G401 (cell line): ENCODE results near the gene DDX53. TPM values are rescaled to one million over a fixed set of nuclear protein-coding genes. Genes with fewer than 3 reads are reported as not detected.

Experiments
- DNase-seq: peaks from one replicate; pipeline ENCODE4 v3.0.0-alpha.2; 2015; ENCODE audit warnings: low spot score
- in situ Hi-C: cut with HindIII; loops from 2 replicates; pipeline ENCODE4 v1.10.0; 2016; ENCODE audit warnings: low sequenced_read_pairs, mixed read lengths
- total RNA-seq: library from RNA; depleted of rRNA; stranded (reverse); fragments of >200 nt; shearing (Covaris generic); gene quantifications from 2 replicates; pipeline ENCODE4 v1.2.3, GENCODE V29; 2014; rRNA removed

DDX53 gene
- total RNA-seq = not detected in 2 replicates

DNA sequence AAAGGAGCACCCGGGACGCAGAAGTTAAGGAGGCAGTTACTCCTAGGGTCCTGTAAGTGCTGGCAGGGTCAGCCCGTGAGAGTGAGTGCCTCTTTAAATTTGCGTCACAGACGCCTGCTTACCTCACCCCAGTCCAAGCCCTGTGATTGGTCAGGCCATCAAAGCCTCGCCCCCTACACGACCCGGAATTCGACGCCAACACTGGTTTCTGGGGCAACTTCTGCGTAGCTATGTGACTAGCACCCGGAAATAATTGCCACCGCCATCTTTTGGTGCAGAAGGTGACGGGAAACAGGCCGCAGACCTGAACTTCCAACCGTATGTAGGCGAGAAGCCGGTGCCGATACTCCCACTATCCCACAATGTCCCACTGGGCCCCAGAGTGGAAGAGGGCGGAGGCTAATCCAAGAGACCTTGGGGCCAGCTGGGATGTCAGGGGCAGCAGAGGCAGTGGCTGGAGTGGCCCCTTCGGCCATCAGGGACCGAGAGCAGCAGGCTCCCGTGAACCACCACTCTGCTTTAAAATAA, at the start of gene DDX53:
Gene DDX53, plus strand, starts transcription at position 265 of the 528 bp plus-strand sequence. Its CDS starts 98 bp downstream, at position 363.
- no peak for DNase-seq
- in situ Hi-C loops = no loop called here

DNA sequence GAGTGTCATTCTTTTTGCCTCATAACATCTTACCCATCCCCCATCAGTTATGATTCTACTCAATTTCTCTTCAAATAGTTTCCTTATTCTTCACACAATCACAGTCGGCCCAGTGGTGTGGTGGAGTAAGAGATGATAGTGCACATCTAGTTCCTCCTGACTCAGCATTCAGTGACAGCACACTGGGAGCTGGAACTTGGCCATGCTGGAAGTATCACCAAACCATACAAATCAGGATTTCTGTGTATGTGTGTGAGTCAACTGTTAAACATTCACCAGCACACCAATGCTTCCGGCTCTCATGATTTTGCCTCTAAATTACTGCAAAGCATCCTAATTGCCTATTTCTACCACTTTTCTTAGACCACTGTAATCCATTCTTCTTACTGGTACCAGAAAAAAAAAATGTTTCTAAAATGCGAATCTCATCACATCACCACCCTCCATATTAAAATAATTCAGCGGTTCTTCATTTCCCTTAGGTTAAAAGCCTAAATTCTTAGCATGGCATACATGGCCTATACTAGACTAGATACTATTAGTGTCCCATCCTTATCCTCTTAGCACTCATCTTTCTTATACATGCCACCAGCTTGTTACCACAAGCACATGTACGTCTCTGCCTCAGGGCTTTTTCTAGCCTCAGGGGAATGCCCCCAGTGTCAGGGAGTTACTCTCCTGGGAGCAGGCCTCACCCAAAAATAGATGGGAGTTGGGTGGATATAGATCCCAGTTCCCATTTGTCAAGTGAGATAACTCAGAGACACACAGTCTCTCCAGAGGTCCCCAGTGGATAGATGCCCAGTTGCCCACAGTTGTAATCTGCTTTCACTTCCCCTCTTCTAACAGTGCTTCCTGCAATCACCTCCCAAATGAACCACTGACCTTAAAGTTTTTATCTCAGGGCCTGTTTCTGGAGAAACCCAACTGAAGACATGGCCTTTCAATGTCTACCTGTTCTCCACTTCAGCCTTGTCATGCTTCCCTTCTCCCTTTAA, 49.2 kb upstream of the DDX53 start:
- peak; percentile 9 for DNase-seq
- in situ Hi-C loops = no loop called here

- in situ Hi-C loops = no loop called here
Measured at GRCh38 chrX:22952010-22952409, 47.8 kb upstream of the DDX53 start.

GRCh38 chrX:22958250-22958649, 41.5 kb upstream of the DDX53 start:
- DNase-seq = no peak
- in situ Hi-C loops = no loop called here

More at GRCh38 chrX:22952010-22952409, 47.8 kb upstream of the DDX53 start:
- no peak for DNase-seq

- DNase-seq = no peak
- in situ Hi-C loops = no loop called here
Measured at GRCh38 chrX:22959204-22959920, 40.4 kb upstream of the DDX53 start.

DNA sequence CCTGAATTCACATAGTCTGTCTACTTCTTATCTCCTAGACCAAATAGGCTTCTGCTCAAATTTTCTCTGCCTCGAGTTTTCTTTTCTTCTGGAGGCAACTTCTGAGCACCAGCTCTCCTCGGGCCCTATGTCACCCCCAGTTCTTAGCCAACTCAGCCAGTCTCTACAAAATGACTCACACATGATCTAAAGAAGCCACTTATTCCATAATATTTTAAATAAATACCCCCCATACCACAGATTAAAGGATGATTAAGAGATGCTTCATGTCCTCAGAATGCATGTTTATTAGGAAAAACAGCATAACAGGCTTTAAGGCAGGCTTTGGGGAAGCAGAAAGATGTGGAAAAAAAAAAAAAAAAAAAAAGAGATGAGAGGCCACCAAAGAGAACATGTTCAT, 36.6 kb upstream of the DDX53 start:
- in situ Hi-C loops = no loop called here
- no peak for DNase-seq

- in situ Hi-C loops = no loop called here
- no peak for DNase-seq
Measured at GRCh38 chrX:22968494-22968893, 31.3 kb upstream of the DDX53 start.

- in situ Hi-C loops = no loop called here
- no peak for DNase-seq
Measured at GRCh38 chrX:22969411-22969810, 30.3 kb upstream of the DDX53 start.

DNA sequence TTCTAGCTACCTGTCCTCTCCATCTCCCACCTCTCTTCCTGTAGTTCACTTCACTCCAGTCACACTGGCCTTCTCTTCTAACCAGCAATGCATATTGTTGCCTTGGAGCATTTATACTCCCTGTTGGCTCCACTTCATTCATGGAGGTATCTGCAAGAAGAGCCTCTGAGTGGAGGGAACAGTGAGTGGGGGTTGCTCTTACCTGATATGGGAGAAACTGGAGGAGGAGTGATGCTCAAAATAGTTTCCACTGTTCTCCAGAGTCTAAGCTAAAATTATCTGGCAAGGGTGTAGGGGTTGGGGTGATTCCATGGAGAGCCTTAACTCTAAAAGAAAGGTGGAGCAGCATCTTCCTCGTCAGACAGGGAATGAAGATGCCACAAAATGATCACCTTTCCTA, 28.9 kb upstream of the DDX53 start:
- in situ Hi-C loops = no loop called here
- no peak for DNase-seq

- in situ Hi-C loops = no loop called here
- no peak for DNase-seq
Measured at GRCh38 chrX:22974616-22975015, 25.1 kb upstream of the DDX53 start.

GRCh38 chrX:22975786-22976185, 24.0 kb upstream of the DDX53 start:
- no peak for DNase-seq
- in situ Hi-C loops = no loop called here

DNA sequence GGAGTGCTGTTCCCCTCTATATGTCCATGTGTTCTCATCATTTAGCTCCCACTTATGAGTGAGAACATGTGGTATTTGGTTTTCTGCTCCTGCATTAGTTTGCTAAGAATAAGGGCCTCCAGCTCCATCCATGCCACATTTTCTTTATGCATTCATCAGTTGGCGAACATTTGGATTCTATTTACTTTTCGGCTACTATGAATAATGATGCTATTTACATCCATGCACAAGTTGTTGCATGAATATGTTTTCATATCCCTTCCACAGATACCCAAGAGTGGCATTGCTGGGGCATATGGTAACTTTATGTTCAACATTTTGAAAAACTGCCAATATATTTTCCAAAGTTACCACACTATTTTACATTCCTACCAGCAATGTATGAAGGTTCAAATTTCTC, 13.8 kb upstream of the DDX53 start:
- DNase-seq = no peak
- in situ Hi-C loops = no loop called here

- no peak for DNase-seq
- in situ Hi-C loops = no loop called here
Measured at GRCh38 chrX:22987452-22987851, 12.3 kb upstream of the DDX53 start.

- no peak for DNase-seq
- in situ Hi-C loops = no loop called here
Measured at GRCh38 chrX:23003116-23003515, 3.4 kb downstream of the DDX53 start.

- DNase-seq = peak; percentile 20
Measured at GRCh38 chrX:23008431-23009099, 8.8 kb downstream of the DDX53 start.

DNA sequence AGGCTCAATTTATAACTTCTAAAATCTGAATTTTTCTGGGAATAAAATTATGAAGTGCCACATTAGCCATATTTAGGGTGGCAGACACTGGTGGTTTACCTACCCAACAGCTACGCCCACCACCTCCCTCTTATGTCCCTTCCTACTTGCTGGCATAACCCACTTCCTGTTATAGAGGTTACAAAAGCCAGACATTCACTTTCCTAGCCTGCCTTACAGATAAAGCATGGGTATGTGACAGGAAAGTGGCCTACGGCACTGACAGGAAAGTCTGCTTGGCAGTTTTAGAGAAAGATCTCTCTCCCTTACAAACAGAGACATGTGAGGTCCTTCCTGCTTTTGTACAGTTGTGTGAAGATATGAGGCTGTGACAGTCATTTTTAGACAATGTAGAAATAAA, 12.4 kb downstream of the DDX53 start:
- in situ Hi-C loops = no loop called here
- no peak for DNase-seq

More at GRCh38 chrX:23008431-23009099, 8.8 kb downstream of the DDX53 start:
- in situ Hi-C loops = no loop called here

GRCh38 chrX:23012636-23013035, 12.9 kb downstream of the DDX53 start:
- in situ Hi-C loops = no loop called here
- no peak for DNase-seq

- no peak for DNase-seq
- in situ Hi-C loops = no loop called here
Measured at GRCh38 chrX:23013366-23013765, 13.6 kb downstream of the DDX53 start.

- in situ Hi-C loops = no loop called here
- DNase-seq = no peak
Measured at GRCh38 chrX:23031600-23031999, 31.8 kb downstream of the DDX53 start.
